ENCODE results near the gene PEAK1. TPM values are rescaled to one million over a fixed set of nuclear protein-coding genes. Genes with fewer than 3 reads are reported as not detected.
"Not testable (repeated sequence)": the region's sequence is repeated elsewhere in the genome, so short reads cannot be mapped to it uniquely, and the experiment has no call there.

Gene PEAK1
- total RNA-seq, 2 donors from 2014 or later, result 44.2 to 59.8 TPM

DNA sequence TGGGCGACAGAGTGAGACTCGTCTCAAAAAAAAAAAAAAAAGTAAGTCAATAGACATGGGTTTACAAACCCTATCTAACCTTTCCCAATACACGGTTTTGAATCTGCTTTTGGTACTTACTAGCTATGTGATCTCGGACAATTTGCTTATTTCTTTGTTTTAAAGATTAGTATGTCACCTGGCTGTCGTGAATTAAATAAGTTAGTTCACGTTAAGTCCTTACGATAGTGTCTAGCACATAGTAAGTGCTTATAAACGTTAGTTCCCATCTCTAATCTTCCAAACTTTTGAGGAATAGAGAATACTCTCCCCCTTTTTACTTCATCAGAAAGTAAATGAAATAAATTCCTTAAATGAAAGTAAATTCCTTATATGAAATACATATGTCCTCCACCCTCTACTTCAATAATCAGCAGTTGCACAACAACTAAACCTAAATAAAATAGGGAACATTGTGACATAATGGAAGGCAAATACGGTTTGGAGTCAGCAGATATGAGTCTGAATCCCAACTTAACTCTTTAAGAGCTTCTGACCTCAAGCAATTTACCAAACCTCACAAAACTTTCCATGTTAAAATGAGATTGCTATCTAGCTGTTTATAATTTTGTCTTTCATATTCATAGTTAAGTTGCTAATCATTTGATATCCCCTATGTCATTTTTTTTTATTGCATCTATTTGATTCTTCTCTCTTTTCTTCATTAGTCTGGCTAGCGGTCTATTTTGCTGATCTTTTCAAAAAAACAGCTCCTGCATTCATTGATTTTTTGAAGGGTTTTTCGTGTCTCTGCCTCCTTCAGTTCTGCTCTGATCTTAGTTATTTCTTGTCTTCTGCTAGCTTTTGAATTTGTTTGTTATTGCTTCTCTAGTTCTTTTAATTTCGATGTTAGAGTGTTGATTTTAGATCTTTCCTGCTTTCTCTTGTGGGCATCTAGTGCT is 134.6 kb downstream of the PEAK1 start:
- Histone ChIP-seq H3K27me3 (no peaks in the 10 kb centered on the region), H3K36me3 (peaks cover 5% of the 10 kb centered on the region), H3K27ac (no peak overlapping the region), H3K4me1 (peaks cover 0 to 7% of the 10 kb centered on the region in 2 donors), H3K4me3 (no peak overlapping the region), H3K9me3 (no peaks in the 10 kb centered on the region)
- DNase-seq (ENCODE audit: low spot score), result no peak
- TF ChIP-seq CTCF (IDR thresholded peaks at IDR 0.05), result no peak

GRCh38 chr15:77282333-77282732 is 137.6 kb downstream of the PEAK1 start:
- DNase-seq (ENCODE audit: low spot score), result no peak
- H3K9me3 ChIP-seq, result no peaks in the 10 kb centered on the region
- H3K4me3 ChIP-seq, result no peak overlapping the region
- peaks cover 5% of the 10 kb centered on the region for H3K36me3 ChIP-seq
- no peak overlapping the region for H3K27ac ChIP-seq
- TF ChIP-seq CTCF (IDR thresholded peaks at IDR 0.05), result no peak
- no peaks in the 10 kb centered on the region for H3K4me1 ChIP-seq
- no peaks in the 10 kb centered on the region for H3K27me3 ChIP-seq

DNA sequence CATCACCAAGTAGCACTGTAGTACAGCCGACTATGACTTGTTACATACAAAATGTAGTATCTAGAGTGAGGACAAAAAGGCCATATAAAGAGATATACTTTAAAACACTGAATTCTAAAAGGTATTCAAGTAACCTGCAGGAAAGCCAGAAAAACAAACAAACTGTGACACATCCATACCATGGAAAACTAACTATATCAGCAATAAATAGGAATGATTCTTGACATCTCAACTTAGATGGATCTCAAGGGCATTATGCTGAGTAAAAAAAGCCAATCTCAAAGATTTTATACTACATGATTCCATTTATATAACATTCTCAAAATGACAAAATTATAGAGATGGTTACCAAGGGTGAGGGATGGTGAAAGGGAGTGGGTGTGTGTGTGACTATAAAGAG is 143.0 kb downstream of the PEAK1 start:
- Histone ChIP-seq H3K4me1 (no peaks in the 10 kb centered on the region), H3K27ac (no peak overlapping the region), H3K4me3 (no peak overlapping the region), H3K9me3 (no peaks in the 10 kb centered on the region), H3K27me3 (no peaks in the 10 kb centered on the region), H3K36me3 (no peaks in the 10 kb centered on the region)
- no peak for DNase-seq (ENCODE audit: low spot score)
- no peak for TF ChIP-seq CTCF (IDR thresholded peaks at IDR 0.05)

- Histone ChIP-seq H3K27ac (no peak overlapping the region), H3K36me3 (no peaks in the 10 kb centered on the region), H3K4me1 (no peaks in the 10 kb centered on the region), H3K9me3 (no peaks in the 10 kb centered on the region), H3K27me3 (no peaks in the 10 kb centered on the region), H3K4me3 (no peak overlapping the region)
- TF ChIP-seq CTCF (IDR thresholded peaks at IDR 0.05), result no peak
- DNase-seq (ENCODE audit: low spot score), result no peak
These were observed 143.8 kb downstream of the PEAK1 start for GRCh38 chr15:77276096-77276495.

DNA sequence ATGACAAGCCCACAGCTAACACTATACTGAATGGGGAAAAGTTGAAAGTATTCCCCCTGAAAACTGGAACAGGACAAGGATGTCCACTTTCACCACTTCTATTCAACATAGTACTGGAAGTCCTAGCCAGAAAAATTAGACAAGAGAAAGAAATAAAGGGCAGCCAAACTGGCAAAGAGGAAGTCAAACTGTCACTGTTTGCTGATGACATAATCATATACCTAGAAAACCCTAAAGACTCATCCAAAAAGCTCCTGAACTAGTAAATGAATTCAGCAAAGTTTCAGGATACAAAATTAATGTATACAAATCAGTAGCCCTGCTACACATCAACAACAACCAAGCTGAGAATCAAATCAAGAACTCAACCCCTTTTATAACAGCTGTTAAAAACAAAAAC is 146.8 kb downstream of the PEAK1 start:
- not testable (repeated sequence) for H3K9me3 ChIP-seq; H3K36me3 ChIP-seq; H3K27ac ChIP-seq; H3K27me3 ChIP-seq; H3K4me3 ChIP-seq; DNase-seq (ENCODE audit: low spot score); H3K4me1 ChIP-seq

GRCh38 chr15:77266708-77267386 is 153.1 kb downstream of the PEAK1 start:
- Histone ChIP-seq H3K36me3 (no peaks in the 10 kb centered on the region), H3K9me3 (no peaks in the 10 kb centered on the region), H3K27ac (no peak overlapping the region), H3K4me3 (no peak overlapping the region), H3K4me1 (no peaks in the 10 kb centered on the region), H3K27me3 (no peaks in the 10 kb centered on the region)
- TF ChIP-seq CTCF (IDR thresholded peaks at IDR 0.05), result no peak
- DNase-seq (ENCODE audit: low spot score), result no peak
